ENCODE measurements around the gene BEND7. TPM values are rescaled to one million over a fixed set of nuclear protein-coding genes. Genes with fewer than 3 reads are reported as not detected.

Gene BEND7
- total RNA-seq, 1 experiment from 2014 or later = 1.7 TPM

- H3K27me3 ChIP-seq (ENCODE audit: insufficient read depth, low read depth) = peaks cover 93% of the 10 kb centered on the region
- ChIA-PET POLR2A (ENCODE audit: unreplicated experiment) (no interaction called here), CTCF (interaction anchor here (0.5 to 0.7 kb wide), 4 partner anchors 63 to 218 kb away, joined by 3 to 14 read pairs (median 8); no protein-coding TSS in a partner anchor)
- H2AFZ ChIP-seq = no peak overlapping the region
- H3K36me3 ChIP-seq (ENCODE audit: low read depth) = no peaks in the 10 kb centered on the region
- H3K4me3 ChIP-seq = no peak overlapping the region
- no peak overlapping the region for H3K4me2 ChIP-seq
- BruUV-seq (replicated peaks) = no TSS peak
- no peak for TF ChIP-seq EZH2 (IDR thresholded peaks at IDR 0.05; ENCODE audit: low read depth)
- no peak for TF ChIP-seq CTCF (conservative IDR thresholded peaks at IDR 0.05)
- H3K27ac ChIP-seq = no peak overlapping the region
- H3K4me1 ChIP-seq (replicated peaks; ENCODE audit: insufficient read depth) = no peaks in the 10 kb centered on the region
- H3K9me2 ChIP-seq (ENCODE audit: insufficient read depth) = no peaks in the 10 kb centered on the region
- H4K20me1 ChIP-seq (ENCODE audit: insufficient read depth) = no peaks in the 10 kb centered on the region
- no peaks in the 10 kb centered on the region for H3F3A ChIP-seq (ENCODE audit: insufficient read depth, low read depth)
- no peaks in the 10 kb centered on the region for H3K9me3 ChIP-seq (ENCODE audit: insufficient read depth, low read depth)
- H3K79me2 ChIP-seq (ENCODE audit: low read depth) = no peaks in the 10 kb centered on the region
- intact Hi-C loops (cut with micrococcal nuclease; ENCODE audit: unreplicated experiment) = loop anchor here (5.0 kb wide), 1 partner anchor 279 kb away; the partner anchor contains the start of gene MCM10
- no peak for DNase-seq
These were observed 87.3 kb downstream of the BEND7 start for GRCh38 chr10:13441476-13441875.

- Histone ChIP-seq H3K4me2 (peak overlapping the region; percentile 34; the same call in 1 of the 2 replicates), H3K36me3 (ENCODE audit: low read depth) (no peaks in the 10 kb centered on the region), H3K27me3 (ENCODE audit: insufficient read depth, low read depth) (peaks cover 90% of the 10 kb centered on the region), H3F3A (ENCODE audit: insufficient read depth, low read depth) (no peaks in the 10 kb centered on the region), H4K20me1 (ENCODE audit: insufficient read depth) (no peaks in the 10 kb centered on the region), H3K79me2 (ENCODE audit: low read depth) (no peaks in the 10 kb centered on the region), H3K27ac (no peak overlapping the region), H3K9me3 (ENCODE audit: insufficient read depth, low read depth) (no peaks in the 10 kb centered on the region), H3K4me1 (replicated peaks; ENCODE audit: insufficient read depth) (no peaks in the 10 kb centered on the region), H3K4me3 (no peak overlapping the region), H2AFZ (no peak overlapping the region), H3K9me2 (ENCODE audit: insufficient read depth) (no peaks in the 10 kb centered on the region)
- BruUV-seq (replicated peaks) = no TSS peak
- peak in 1 of 2 experiments; percentile 48 for DNase-seq
- ChIA-PET POLR2A (ENCODE audit: unreplicated experiment) (no interaction called here), CTCF (interaction anchor here (0.9 kb wide), 1 partner anchor 68 kb away, joined by 10 read pairs; no protein-coding TSS in a partner anchor)
- intact Hi-C loops (cut with micrococcal nuclease; ENCODE audit: unreplicated experiment) = loop anchor here (1.0 to 5.0 kb wide), 3 partner anchors 68 to 278 kb away; partner anchors contain the start of gene MCM10
- TF ChIP-seq EZH2 (IDR thresholded peaks at IDR 0.05; ENCODE audit: low read depth) (no peak), CTCF (conservative IDR thresholded peaks at IDR 0.05) (peak; percentile 69)
These were observed 88.4 kb downstream of the BEND7 start for GRCh38 chr10:13440185-13441061.

- POLR2A ChIA-PET (ENCODE audit: unreplicated experiment) = no interaction called here
These were observed 89.3 kb downstream of the BEND7 start for GRCh38 chr10:13439313-13440184.

More at GRCh38 chr10:13439313-13440184, 89.3 kb downstream of the BEND7 start:
- Histone ChIP-seq H3K4me3 (no peak overlapping the region), H3K27me3 (ENCODE audit: insufficient read depth, low read depth) (peaks cover 85% of the 10 kb centered on the region), H3K36me3 (ENCODE audit: low read depth) (no peaks in the 10 kb centered on the region), H4K20me1 (ENCODE audit: insufficient read depth) (no peaks in the 10 kb centered on the region), H3K27ac (no peak overlapping the region), H2AFZ (no peak overlapping the region), H3K9me3 (ENCODE audit: insufficient read depth, low read depth) (no peaks in the 10 kb centered on the region), H3F3A (ENCODE audit: insufficient read depth, low read depth) (no peaks in the 10 kb centered on the region), H3K79me2 (ENCODE audit: low read depth) (no peaks in the 10 kb centered on the region), H3K4me2 (no peak overlapping the region), H3K4me1 (replicated peaks; ENCODE audit: insufficient read depth) (no peaks in the 10 kb centered on the region), H3K9me2 (ENCODE audit: insufficient read depth) (no peaks in the 10 kb centered on the region)
- DNase-seq = no peak
- no TSS peak for BruUV-seq (replicated peaks)
- intact Hi-C loops (cut with micrococcal nuclease; ENCODE audit: unreplicated experiment) = loop anchor here (1.0 to 5.0 kb wide), 3 partner anchors 67 to 277 kb away; partner anchors contain the start of gene MCM10
- CTCF ChIA-PET = interaction anchor here (0.5 to 0.9 kb wide), 2 partner anchors 67 to 131 kb away, joined by 4 to 10 read pairs; no protein-coding TSS in a partner anchor
- TF ChIP-seq EZH2 (IDR thresholded peaks at IDR 0.05; ENCODE audit: low read depth) (no peak), CTCF (conservative IDR thresholded peaks at IDR 0.05) (no peak)

All from PC-9 (cell line).